SK-N-SH treated with all-trans-retinoic acid at 6 μM for 48 hours (cell line): ENCODE measurements around the gene VPREB1.
"Not testable (repeated sequence)": the region's sequence is repeated elsewhere in the genome, so short reads cannot be mapped to it uniquely, and the experiment has no call there.

ENCODE experiments used
- BACH2 ChIP-seq: fragments of 250-450 bp; sonication (Bioruptor Pico); IDR thresholded peaks from 2 replicates; pipeline ENCODE4 v1.9.0; 2021; ENCODE audit warnings: mild to moderate bottlenecking, borderline replicate concordance
- CREB5 ChIP-seq: fragments of 250-450 bp; sonication (Bioruptor Pico); IDR thresholded peaks from 2 replicates; pipeline ENCODE4 v1.5.1; 2020; ENCODE audit warnings: low read depth, mild to moderate bottlenecking, moderate library complexity
- CSRNP3 ChIP-seq: fragments of 250-450 bp; sonication (Bioruptor Pico); IDR thresholded peaks from 2 replicates; pipeline ENCODE4 v1.5.1; 2021; ENCODE audit warnings: mild to moderate bottlenecking, moderate library complexity
- OSR1 ChIP-seq: fragments of 250-450 bp; sonication (Bioruptor Pico); IDR thresholded peaks from 2 replicates; pipeline ENCODE4 v1.8.0; 2022; ENCODE audit warnings: moderate library complexity, mild to moderate bottlenecking, inconsistent platforms
- PATZ1 ChIP-seq: fragments of 250-450 bp; sonication (Bioruptor Pico); IDR thresholded peaks from 2 replicates; pipeline ENCODE4 v1.8.0; 2020; ENCODE audit warnings: mild to moderate bottlenecking, moderate library complexity, borderline replicate concordance
- PPARA ChIP-seq: fragments of 250-450 bp; sonication (Bioruptor Pico); IDR thresholded peaks from 2 replicates; pipeline ENCODE4 v1.5.0; 2020; ENCODE audit warnings: mild to moderate bottlenecking, borderline replicate concordance
- RARB ChIP-seq: fragments of 250-450 bp; sonication (Bioruptor Pico); IDR thresholded peaks from 2 replicates; pipeline ENCODE4 v1.8.0; 2021; ENCODE audit warnings: mild to moderate bottlenecking, moderate library complexity
- ZFP3 ChIP-seq: fragments of 250-450 bp; sonication (Bioruptor Pico); IDR thresholded peaks from 2 replicates; pipeline ENCODE4 v1.5.0; 2020; ENCODE audit warnings: mild to moderate bottlenecking, moderate library complexity
- ZFP30 ChIP-seq: fragments of 450-650 bp; formaldehyde crosslinking; IDR thresholded peaks from 2 replicates; pipeline ENCODE4 v1.5.0; 2022; ENCODE audit warnings: mild to moderate bottlenecking, moderate library complexity
- ZNF565 ChIP-seq: fragments of 450-650 bp; formaldehyde crosslinking; conservative IDR thresholded peaks from 2 replicates; pipeline ENCODE4 v1.5.0; 2020; ENCODE audit warnings: low read depth, mild to moderate bottlenecking, moderate library complexity
- ZNF8 ChIP-seq: fragments of 450-650 bp; formaldehyde crosslinking; IDR thresholded peaks from 2 replicates; pipeline ENCODE4 v1.5.0; 2020; ENCODE audit warnings: mild to moderate bottlenecking, moderate library complexity

GRCh38 chr22:22284962-22285756 lies 40.6 kb downstream of the VPREB1 start:
- not testable (repeated sequence) for TF ChIP-seq ZFP30 (CRISPR knock-in tag); OSR1 (CRISPR knock-in tag); RARB; CREB5 (CRISPR knock-in tag); BACH2 (CRISPR knock-in tag); CSRNP3 (CRISPR knock-in tag); PPARA (CRISPR knock-in tag); ZFP3 (CRISPR knock-in tag); PATZ1 (CRISPR knock-in tag); ZNF565 (CRISPR knock-in tag); ZNF8
